PC-3 (cell line): ENCODE data around the gene PCGF1.

ENCODE experiments used
- CTCF ChIP-seq: fragments of 300-600 bp; sonication (generic); conservative IDR thresholded peaks from 2 replicates; pipeline ENCODE4 v1.5.1; 2017; ENCODE audit warnings: antibody characterized with exemption, low read depth, mild to moderate bottlenecking, low read length
- EZH2 ChIP-seq: fragments of 300-600 bp; sonication (generic); IDR thresholded peaks from one replicate; pipeline ENCODE4 v1.6.1; 2017; ENCODE audit warnings: antibody characterized with exemption, mild to moderate bottlenecking, low read length; ENCODE audit not compliant: unreplicated experiment

- TF ChIP-seq CTCF (no peak), EZH2 (no peak)
Measured at GRCh38 chr2:74534411-74534810, 26.9 kb upstream of the PCGF1 start.
